Activated CD4-positive, alpha-beta memory T cell treated with anti-CD3 and anti-CD28 coated beads for 36 hours (primary cell): ENCODE data around the gene MYMX. TPM values are rescaled to one million over a fixed set of nuclear protein-coding genes. Genes with fewer than 3 reads are reported as not detected.
"Not testable (repeated sequence)": the region's sequence is repeated elsewhere in the genome, so short reads cannot be mapped to it uniquely, and the experiment has no call there.

Source experiments
- CTCF ChIA-PET: fragments of 350-600 bp; sonication (Branson Sonifier 250); formaldehyde crosslinking; loops from one replicate; lab custom pipeline; 2021; ENCODE audit warnings: antibody characterized with exemption, inconsistent platforms; lab: Charles Lee
- POLR2A ChIA-PET: fragments of 350-600 bp; sonication (Branson Sonifier 250); formaldehyde crosslinking; loops from one replicate; lab custom pipeline; 2021; ENCODE audit warnings: antibody characterized with exemption; lab: Charles Lee
- DNase-seq: peaks from one replicate; pipeline ENCODE4 v3.0.0-alpha.2; 2020
- H3K27ac Mint-ChIP-seq: one replicate; pipeline ENCODE4 v1.8.0; 2021; ENCODE audit warnings: mixed read lengths
- H3K27me3 Mint-ChIP-seq: one replicate; pipeline ENCODE4 v1.8.0; 2021; ENCODE audit warnings: mixed read lengths
- H3K36me3 Mint-ChIP-seq: one replicate; pipeline ENCODE4 v1.8.0; 2021; ENCODE audit warnings: mixed read lengths
- H3K4me1 Mint-ChIP-seq: one replicate; pipeline ENCODE4 v1.8.0; 2021; ENCODE audit warnings: low read depth, mixed read lengths
- H3K4me3 Mint-ChIP-seq: one replicate; pipeline ENCODE4 v1.8.0; 2021; ENCODE audit warnings: mild to moderate bottlenecking, mixed read lengths
- H3K9me3 Mint-ChIP-seq: one replicate; pipeline ENCODE4 v1.8.0; 2021; ENCODE audit warnings: mixed read lengths
- intact Hi-C: fragments of 100-400 bp; cut with micrococcal nuclease; formaldehyde crosslinking; loops from one replicate; pipeline ENCODE4 v1.15.1; 2023
- total RNA-seq, 2 experiments: library from RNA; stranded (reverse); gene quantifications; one replicate each; pipeline ENCODE4 v1.2.3, GENCODE V29; 2021

MYMX gene
- total RNA-seq, 2 experiments from 2014 or later, result not detected

GRCh38 chr6:44178424-44179071 is 38.2 kb upstream of the MYMX start:
- Mint-ChIP-seq H3K27ac (no peak overlapping the region), H3K4me3 (no peak overlapping the region), H3K9me3 (no peaks in the 10 kb centered on the region), H3K27me3 (peaks cover 11% of the 10 kb centered on the region), H3K36me3 (no peaks in the 10 kb centered on the region), H3K4me1 (peaks cover 8% of the 10 kb centered on the region)
- intact Hi-C loops, result no loop called here
- no peak for DNase-seq
- CTCF ChIA-PET, result interaction anchor here (0.6 kb wide), 1 partner anchor 160 kb away, joined by 3 read pairs; no protein-coding TSS in a partner anchor
- POLR2A ChIA-PET, result no interaction called here

DNA sequence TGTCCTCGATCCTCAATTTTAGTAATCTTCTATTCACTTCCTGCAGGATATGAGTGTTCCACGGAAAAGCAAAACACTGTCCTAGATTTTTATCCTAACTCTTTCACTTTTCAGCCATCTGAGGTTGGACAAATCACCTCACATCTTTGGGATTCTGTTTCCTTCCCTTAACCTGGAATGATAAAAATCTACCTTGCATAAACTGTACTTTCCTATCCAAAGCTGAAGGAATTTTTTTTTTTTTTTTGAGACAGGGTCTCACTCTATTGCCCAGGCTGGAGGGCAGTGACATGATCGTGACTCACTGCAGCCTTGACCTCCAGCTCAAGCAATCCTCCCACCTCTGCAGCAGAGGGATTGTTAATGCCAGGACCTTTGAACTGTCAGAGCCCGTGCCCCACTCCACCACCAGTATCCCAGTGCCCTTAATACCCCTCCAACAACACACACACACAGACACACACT is 37.6 kb upstream of the MYMX start:
- ChIA-PET CTCF (interaction anchor here (0.6 kb wide), 1 partner anchor 160 kb away, joined by 3 read pairs; no protein-coding TSS in a partner anchor), POLR2A (no interaction called here)
- peaks cover 11% of the 10 kb centered on the region for H3K27me3 Mint-ChIP-seq
- H3K4me1 Mint-ChIP-seq, result peaks cover 8% of the 10 kb centered on the region
- H3K27ac Mint-ChIP-seq, result no peak overlapping the region
- no peak overlapping the region for H3K4me3 Mint-ChIP-seq
- intact Hi-C loops, result no loop called here
- no peak for DNase-seq
- H3K9me3 Mint-ChIP-seq, result no peaks in the 10 kb centered on the region
- no peaks in the 10 kb centered on the region for H3K36me3 Mint-ChIP-seq

GRCh38 chr6:44179648-44180047 is 37.1 kb upstream of the MYMX start:
- ChIA-PET CTCF (interaction anchor here (1.1 kb wide), 1 partner anchor 89 kb away, joined by 3 read pairs; no protein-coding TSS in a partner anchor), POLR2A (no interaction called here)
- intact Hi-C loops, result no loop called here
- H3K27ac Mint-ChIP-seq, result no peak overlapping the region
- no peaks in the 10 kb centered on the region for H3K36me3 Mint-ChIP-seq
- H3K4me3 Mint-ChIP-seq, result no peak overlapping the region
- DNase-seq, result no peak
- peaks cover 8% of the 10 kb centered on the region for H3K4me1 Mint-ChIP-seq
- H3K9me3 Mint-ChIP-seq, result no peaks in the 10 kb centered on the region
- peaks cover 11% of the 10 kb centered on the region for H3K27me3 Mint-ChIP-seq

DNA sequence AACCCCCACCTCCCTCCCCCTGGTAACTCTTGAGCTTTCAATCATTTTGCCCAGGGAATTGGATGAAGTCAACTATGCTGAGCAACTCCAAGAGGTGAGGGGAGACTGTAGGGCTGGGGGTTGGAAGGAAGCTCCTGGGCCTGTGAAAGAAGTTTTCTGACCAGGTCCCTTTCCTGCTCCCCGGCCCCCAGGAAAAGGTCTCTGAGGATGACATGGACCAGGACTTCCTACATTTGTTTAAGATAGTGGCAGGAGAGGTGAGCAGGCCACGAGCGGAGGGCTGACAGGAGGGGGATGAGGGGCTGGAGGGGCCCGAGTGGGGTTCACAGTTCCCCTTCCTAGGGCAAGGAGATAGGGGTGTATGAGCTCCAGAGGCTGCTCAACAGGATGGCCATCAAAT is 36.3 kb upstream of the MYMX start:
- Mint-ChIP-seq H3K4me3 (no peak overlapping the region), H3K9me3 (no peaks in the 10 kb centered on the region), H3K27me3 (peaks cover 12% of the 10 kb centered on the region), H3K4me1 (peaks cover 8% of the 10 kb centered on the region), H3K36me3 (no peaks in the 10 kb centered on the region), H3K27ac (no peak overlapping the region)
- CTCF ChIA-PET, result interaction anchor here (1.1 kb wide), 1 partner anchor 88 kb away, joined by 3 read pairs; no protein-coding TSS in a partner anchor
- intact Hi-C loops, result no loop called here
- POLR2A ChIA-PET, result interaction anchor here (0.6 kb wide), 1 partner anchor 42 kb away, joined by 5 read pairs; no protein-coding TSS in a partner anchor
- no peak for DNase-seq

- ChIA-PET CTCF (interaction anchor here (1.1 kb wide), 1 partner anchor 87 kb away, joined by 3 read pairs; no protein-coding TSS in a partner anchor), POLR2A (interaction anchor here (0.6 kb wide), 1 partner anchor 41 kb away, joined by 5 read pairs; no protein-coding TSS in a partner anchor)
- Mint-ChIP-seq H3K9me3 (no peaks in the 10 kb centered on the region), H3K27me3 (peaks cover 13% of the 10 kb centered on the region), H3K36me3 (no peaks in the 10 kb centered on the region), H3K4me3 (no peak overlapping the region), H3K27ac (no peak overlapping the region), H3K4me1 (peaks cover 10% of the 10 kb centered on the region)
- no peak for DNase-seq
- intact Hi-C loops, result no loop called here
These were observed 35.8 kb upstream of the MYMX start for GRCh38 chr6:44180886-44181285.

DNA sequence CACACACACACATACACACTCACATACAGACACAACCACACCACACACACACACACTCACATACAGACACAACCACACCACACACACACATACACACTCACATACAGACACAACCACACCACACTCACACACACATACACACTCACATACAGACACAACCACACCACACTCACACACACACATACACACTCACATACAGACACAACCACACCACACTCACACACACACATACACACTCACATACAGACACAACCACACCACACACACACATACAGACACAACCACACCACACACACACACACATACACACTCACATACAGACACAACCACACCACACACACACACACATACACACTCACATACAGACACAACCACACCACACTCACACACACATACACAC is 34.9 kb upstream of the MYMX start:
- H3K9me3 Mint-ChIP-seq, CTCF ChIA-PET, POLR2A ChIA-PET: not testable (repeated sequence)

DNA sequence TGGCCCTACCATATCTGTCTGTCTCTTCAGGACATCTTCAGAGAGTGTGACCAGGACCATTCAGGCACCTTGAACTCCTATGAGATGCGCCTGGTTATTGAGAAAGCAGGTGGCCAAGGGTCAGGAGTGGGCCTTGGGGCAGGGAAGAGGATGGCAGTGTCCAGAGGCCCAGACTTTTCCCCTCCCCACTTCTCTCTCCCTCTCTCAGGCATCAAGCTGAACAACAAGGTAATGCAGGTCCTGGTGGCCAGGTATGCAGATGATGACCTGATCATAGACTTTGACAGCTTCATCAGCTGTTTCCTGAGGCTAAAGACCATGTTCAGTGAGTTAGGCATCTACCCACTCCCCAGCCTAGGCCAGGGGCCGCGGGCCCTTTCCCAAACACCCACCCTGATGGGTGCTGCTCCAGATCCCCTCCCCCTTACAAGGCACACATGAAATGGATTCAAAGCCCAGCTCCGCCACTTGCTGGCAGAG is 33.8 kb upstream of the MYMX start:
- H3K4me3 Mint-ChIP-seq, result no peak overlapping the region
- peaks cover 4% of the 10 kb centered on the region for H3K27me3 Mint-ChIP-seq
- peaks cover 6% of the 10 kb centered on the region for H3K4me1 Mint-ChIP-seq
- ChIA-PET CTCF (interaction anchor here (0.9 to 2.1 kb wide), 2 partner anchors 10 kb away, joined by 3 to 8 read pairs; no protein-coding TSS in a partner anchor), POLR2A (no interaction called here)
- no peak for DNase-seq
- intact Hi-C loops, result no loop called here
- H3K9me3 Mint-ChIP-seq, result no peaks in the 10 kb centered on the region
- no peaks in the 10 kb centered on the region for H3K36me3 Mint-ChIP-seq
- H3K27ac Mint-ChIP-seq, result no peak overlapping the region

More for the DNA sequence above, 34.9 kb upstream of the MYMX start:
- peaks cover 12% of the 10 kb centered on the region for H3K4me1 Mint-ChIP-seq
- H3K27me3 Mint-ChIP-seq, DNase-seq, intact Hi-C loops, H3K27ac Mint-ChIP-seq, H3K36me3 Mint-ChIP-seq, H3K4me3 Mint-ChIP-seq: not testable (repeated sequence)

GRCh38 chr6:44183783-44184182 is 32.9 kb upstream of the MYMX start:
- intact Hi-C loops, result no loop called here
- Mint-ChIP-seq H3K27ac (no peak overlapping the region), H3K9me3 (no peaks in the 10 kb centered on the region), H3K4me3 (no peak overlapping the region), H3K36me3 (no peaks in the 10 kb centered on the region), H3K27me3 (peaks cover 4% of the 10 kb centered on the region), H3K4me1 (peaks cover 6% of the 10 kb centered on the region)
- DNase-seq, result no peak
- ChIA-PET POLR2A (no interaction called here), CTCF (interaction anchor here (1.7 to 2.1 kb wide), 2 partner anchors 11 to 38 kb away, joined by 4 to 8 read pairs; no protein-coding TSS in a partner anchor)

GRCh38 chr6:44185356-44185755 is 31.4 kb upstream of the MYMX start:
- ChIA-PET CTCF (interaction anchor here (1.1 to 3.2 kb wide), 4 partner anchors 13 to 36 kb away, joined by 3 to 13 read pairs (median 6); no protein-coding TSS in a partner anchor), POLR2A (interaction anchor here (0.6 kb wide), 1 partner anchor 68 kb away, joined by 3 read pairs; no protein-coding TSS in a partner anchor)
- H3K27ac Mint-ChIP-seq, H3K27me3 Mint-ChIP-seq, H3K36me3 Mint-ChIP-seq, intact Hi-C loops, DNase-seq, H3K9me3 Mint-ChIP-seq, H3K4me3 Mint-ChIP-seq: not testable (repeated sequence)
- H3K4me1 Mint-ChIP-seq, result peaks cover 12% of the 10 kb centered on the region

- H3K27me3 Mint-ChIP-seq, result peaks cover 4% of the 10 kb centered on the region
- no peaks in the 10 kb centered on the region for H3K9me3 Mint-ChIP-seq
- no peak for DNase-seq
- ChIA-PET CTCF (interaction anchor here (1.1 to 3.2 kb wide), 2 partner anchors 13 to 22 kb away, joined by 3 to 13 read pairs; no protein-coding TSS in a partner anchor), POLR2A (interaction anchor here (0.6 to 0.9 kb wide), 2 partner anchors 38 to 69 kb away, joined by 3 to 4 read pairs; no protein-coding TSS in a partner anchor)
- H3K36me3 Mint-ChIP-seq, result no peaks in the 10 kb centered on the region
- intact Hi-C loops, result no loop called here
- H3K4me1 Mint-ChIP-seq, result peaks cover 12% of the 10 kb centered on the region
- H3K4me3 Mint-ChIP-seq, result no peak overlapping the region
- H3K27ac Mint-ChIP-seq, result no peak overlapping the region
These were observed 30.6 kb upstream of the MYMX start for GRCh38 chr6:44185953-44186634.

- Mint-ChIP-seq H3K36me3 (no peaks in the 10 kb centered on the region), H3K4me1 (peaks cover 12% of the 10 kb centered on the region), H3K27ac (no peak overlapping the region), H3K27me3 (peaks cover 4% of the 10 kb centered on the region), H3K9me3 (no peaks in the 10 kb centered on the region), H3K4me3 (no peak overlapping the region)
- no peak for DNase-seq
- intact Hi-C loops, result no loop called here
- POLR2A ChIA-PET, result interaction anchor here (0.9 kb wide), 1 partner anchor 38 kb away, joined by 4 read pairs; no protein-coding TSS in a partner anchor
- CTCF ChIA-PET, result interaction anchor here (3.2 kb wide), 1 partner anchor 14 kb away, joined by 13 read pairs; no protein-coding TSS in a partner anchor
These were observed 30.1 kb upstream of the MYMX start for GRCh38 chr6:44186635-44187025.
